Head of caudate nucleus (tissue), 42 donors: ENCODE measurements around the gene ZNF44.

Experiments used
- DNase-seq, 42 donors: peaks; one replicate each; pipeline versions ENCODE4 v3.0.0 to v3.0.0-alpha.2; 2020 to 2021; ENCODE audit warnings: mixed read lengths in 7 of 42
- intact Hi-C: fragments of 100-400 bp; cut with DNase I; formaldehyde crosslinking; loops from one replicate; pipeline ENCODE4 v1.15.0; 2022

The ZNF44 gene

GRCh38 chr19:12270854-12271253, 23.8 kb downstream of the ZNF44 start:
- intact Hi-C loops = no loop called here
- no peak for DNase-seq

GRCh38 chr19:12265921-12266704, 28.6 kb downstream of the ZNF44 start:
- intact Hi-C loops = no loop called here
- DNase-seq = no peak

GRCh38 chr19:12261554-12261953, 33.1 kb downstream of the ZNF44 start:
- intact Hi-C loops = no loop called here
- DNase-seq = no peak

- no peak for DNase-seq
- intact Hi-C loops = no loop called here
Measured at GRCh38 chr19:12260861-12261260, 33.8 kb downstream of the ZNF44 start.

- intact Hi-C loops = no loop called here
- DNase-seq = no peak
Measured at GRCh38 chr19:12260236-12260635, 34.4 kb downstream of the ZNF44 start.

- intact Hi-C loops = no loop called here
- no peak for DNase-seq
Measured at GRCh38 chr19:12255372-12255771, 39.3 kb downstream of the ZNF44 start.

GRCh38 chr19:12247644-12248222, 47.0 kb downstream of the ZNF44 start:
- no peak for DNase-seq
- intact Hi-C loops = no loop called here

GRCh38 chr19:12244370-12244769, 50.3 kb downstream of the ZNF44 start:
- DNase-seq = no peak
- intact Hi-C loops = no loop called here

- intact Hi-C loops = no loop called here
Measured at GRCh38 chr19:12237143-12237839, 57.4 kb downstream of the ZNF44 start.

GRCh38 chr19:12232961-12233360, 61.7 kb downstream of the ZNF44 start:
- intact Hi-C loops = no loop called here

More at GRCh38 chr19:12237143-12237839, 57.4 kb downstream of the ZNF44 start:
- no peak for DNase-seq

GRCh38 chr19:12230751-12231733, 63.6 kb downstream of the ZNF44 start:
- DNase-seq = no peak
- intact Hi-C loops = no loop called here

More at GRCh38 chr19:12232961-12233360, 61.7 kb downstream of the ZNF44 start:
- DNase-seq = no peak

- intact Hi-C loops = no loop called here
- no peak for DNase-seq
Measured at GRCh38 chr19:12229990-12230389, 64.7 kb downstream of the ZNF44 start.

- intact Hi-C loops = no loop called here
- no peak for DNase-seq
Measured at GRCh38 chr19:12224676-12225075, 70.0 kb downstream of the ZNF44 start.

GRCh38 chr19:12222980-12223630, 71.6 kb downstream of the ZNF44 start:
- DNase-seq = no peak
- intact Hi-C loops = no loop called here
